ENCODE results near the gene C4orf50.

- TF ChIP-seq ELF4 (IDR thresholded peaks at IDR 0.05) (no peak), SP1 (IDR thresholded peaks at IDR 0.05) (no peak), SUZ12 (IDR thresholded peaks at IDR 0.05) (no peak)
Measured at GRCh38 chr4:6008092-6008551, 10.1 kb downstream of the C4orf50 start.
